ENCODE results near the gene ANKS3.

The ANKS3 gene

GRCh38 chr16:4697848-4698291, 36.2 kb downstream of the ANKS3 start:
- Histone ChIP-seq H3K27ac (ENCODE audit: low read length) (no peak overlapping the region), H3K4me1 (ENCODE audit: low read length) (peaks cover 3% of the 10 kb centered on the region), H3K9me3 (ENCODE audit: insufficient read depth, low read length) (no peaks in the 10 kb centered on the region), H3K4me2 (ENCODE audit: low read length) (no peak overlapping the region), H3K9ac (ENCODE audit: low read length) (no peak overlapping the region), H3K4me3 (ENCODE audit: low read length) (no peak overlapping the region), H3K27me3 (ENCODE audit: low read depth, low read length) (no peaks in the 10 kb centered on the region), H4K20me1 (ENCODE audit: insufficient read depth, low read length) (no peaks in the 10 kb centered on the region), H3K79me2 (ENCODE audit: low read length) (peaks cover 13% of the 10 kb centered on the region), H3K36me3 (replicated peaks; ENCODE audit: low read depth, low read length) (peaks cover 14% of the 10 kb centered on the region), H2AFZ (ENCODE audit: low read depth, low read length) (no peak overlapping the region)
- TF ChIP-seq, protein P1, sequence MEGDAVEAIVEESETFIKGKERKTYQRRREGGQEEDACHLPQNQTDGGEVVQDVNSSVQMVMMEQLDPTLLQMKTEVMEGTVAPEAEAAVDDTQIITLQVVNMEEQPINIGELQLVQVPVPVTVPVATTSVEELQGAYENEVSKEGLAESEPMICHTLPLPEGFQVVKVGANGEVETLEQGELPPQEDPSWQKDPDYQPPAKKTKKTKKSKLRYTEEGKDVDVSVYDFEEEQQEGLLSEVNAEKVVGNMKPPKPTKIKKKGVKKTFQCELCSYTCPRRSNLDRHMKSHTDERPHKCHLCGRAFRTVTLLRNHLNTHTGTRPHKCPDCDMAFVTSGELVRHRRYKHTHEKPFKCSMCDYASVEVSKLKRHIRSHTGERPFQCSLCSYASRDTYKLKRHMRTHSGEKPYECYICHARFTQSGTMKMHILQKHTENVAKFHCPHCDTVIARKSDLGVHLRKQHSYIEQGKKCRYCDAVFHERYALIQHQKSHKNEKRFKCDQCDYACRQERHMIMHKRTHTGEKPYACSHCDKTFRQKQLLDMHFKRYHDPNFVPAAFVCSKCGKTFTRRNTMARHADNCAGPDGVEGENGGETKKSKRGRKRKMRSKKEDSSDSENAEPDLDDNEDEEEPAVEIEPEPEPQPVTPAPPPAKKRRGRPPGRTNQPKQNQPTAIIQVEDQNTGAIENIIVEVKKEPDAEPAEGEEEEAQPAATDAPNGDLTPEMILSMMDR (IDR thresholded peaks at IDR 0.05; ENCODE audit: low read depth, low read length), result no peak
- no peak for TF ChIP-seq EZH2phosphoT487 (IDR thresholded peaks at IDR 0.05; ENCODE audit: low read depth)

- peaks cover 10% of the 10 kb centered on the region for H3K4me1 ChIP-seq (ENCODE audit: low read length)
- H2AFZ ChIP-seq (ENCODE audit: low read depth, low read length), result no peak overlapping the region
- no peak overlapping the region for H3K27ac ChIP-seq (ENCODE audit: low read length)
- H3K9me3 ChIP-seq (ENCODE audit: insufficient read depth, low read length), result no peaks in the 10 kb centered on the region
- no peaks in the 10 kb centered on the region for H3K27me3 ChIP-seq (ENCODE audit: low read depth, low read length)
- no peak overlapping the region for H3K4me3 ChIP-seq (ENCODE audit: low read length)
- no peak overlapping the region for H3K9ac ChIP-seq (ENCODE audit: low read length)
- H4K20me1 ChIP-seq (ENCODE audit: insufficient read depth, low read length), result no peaks in the 10 kb centered on the region
- peaks cover 13% of the 10 kb centered on the region for H3K79me2 ChIP-seq (ENCODE audit: low read length)
- TF ChIP-seq, protein P1 (IDR thresholded peaks at IDR 0.05; ENCODE audit: low read depth, low read length), result no peak
- TF ChIP-seq EZH2phosphoT487 (IDR thresholded peaks at IDR 0.05; ENCODE audit: low read depth), result no peak
- no peak overlapping the region for H3K4me2 ChIP-seq (ENCODE audit: low read length)
- H3K36me3 ChIP-seq (replicated peaks; ENCODE audit: low read depth, low read length), result peaks cover 14% of the 10 kb centered on the region
These were observed 36.9 kb downstream of the ANKS3 start for GRCh38 chr16:4696905-4697847.

- no peaks in the 10 kb centered on the region for H3K9me3 ChIP-seq (ENCODE audit: insufficient read depth, low read length)
- peaks cover 14% of the 10 kb centered on the region for H3K36me3 ChIP-seq (replicated peaks; ENCODE audit: low read depth, low read length)
- no peaks in the 10 kb centered on the region for H3K27me3 ChIP-seq (ENCODE audit: low read depth, low read length)
- H3K27ac ChIP-seq (ENCODE audit: low read length), result no peak overlapping the region
- H2AFZ ChIP-seq (ENCODE audit: low read depth, low read length), result no peak overlapping the region
- H3K4me3 ChIP-seq (ENCODE audit: low read length), result no peak overlapping the region
- H3K4me2 ChIP-seq (ENCODE audit: low read length), result no peak overlapping the region
- H3K4me1 ChIP-seq (ENCODE audit: low read length), result peaks cover 11% of the 10 kb centered on the region
- TF ChIP-seq EZH2phosphoT487 (IDR thresholded peaks at IDR 0.05; ENCODE audit: low read depth), result no peak
- TF ChIP-seq, protein P1 (IDR thresholded peaks at IDR 0.05; ENCODE audit: low read depth, low read length), result no peak
- H4K20me1 ChIP-seq (ENCODE audit: insufficient read depth, low read length), result no peaks in the 10 kb centered on the region
- H3K9ac ChIP-seq (ENCODE audit: low read length), result no peak overlapping the region
- H3K79me2 ChIP-seq (ENCODE audit: low read length), result peaks cover 13% of the 10 kb centered on the region
These were observed 37.7 kb downstream of the ANKS3 start for GRCh38 chr16:4696172-4696904.

Measured in OCI-LY3 (cell line).